DMS 273 treated with DMSO at 0.1 percent for 48 hours (cell line): ENCODE measurements around the gene RPS28.
"Not testable (repeated sequence)": the region's sequence is repeated elsewhere in the genome, so short reads cannot be mapped to it uniquely, and the experiment has no call there.

Source experiments
- DNase-seq: peaks from one replicate; lab custom pipeline; 2025; lab: John Stamatoyannopoulos, UW

Gene RPS28

GRCh38 chr19:8342684-8343482, 21.6 kb downstream of the RPS28 start, which contains the start of gene KANK3:
Gene KANK3, minus strand, starts transcription at chr19:8343262. Its CDS starts 5,434 bp downstream, at chr19:8337828.
- DNase-seq: peak; percentile 67

- no peak for DNase-seq
Observed at GRCh38 chr19:8343483-8343844, 22.2 kb downstream of the RPS28 start.

GRCh38 chr19:8349629-8350372, 28.5 kb downstream of the RPS28 start:
- not testable (repeated sequence) for DNase-seq

GRCh38 chr19:8352134-8352827, 31.0 kb downstream of the RPS28 start:
- no peak for DNase-seq

- not testable (repeated sequence) for DNase-seq
Observed at GRCh38 chr19:8352845-8353244, 31.5 kb downstream of the RPS28 start.

- no peak for DNase-seq
Observed at GRCh38 chr19:8355631-8356402, 34.5 kb downstream of the RPS28 start.

GRCh38 chr19:8357007-8357521, 35.8 kb downstream of the RPS28 start:
- no peak for DNase-seq

GRCh38 chr19:8358948-8359347, 37.7 kb downstream of the RPS28 start:
- no peak for DNase-seq

- DNase-seq: no peak
Observed at GRCh38 chr19:8360196-8360595, 38.9 kb downstream of the RPS28 start.

- peak; percentile 83 for DNase-seq
Observed at GRCh38 chr19:8361921-8362793, 40.9 kb downstream of the RPS28 start.

- no peak for DNase-seq
Observed at GRCh38 chr19:8363803-8364771, 42.8 kb downstream of the RPS28 start, which contains the start of gene ANGPTL4. Gene ANGPTL4, plus strand, starts transcription at chr19:8364155. Its CDS starts 167 bp downstream, at chr19:8364322.

GRCh38 chr19:8366121-8366581, 44.9 kb downstream of the RPS28 start:
- DNase-seq: no peak

GRCh38 chr19:8366961-8367326, 45.6 kb downstream of the RPS28 start:
- no peak for DNase-seq

GRCh38 chr19:8367327-8368001, 46.2 kb downstream of the RPS28 start:
- DNase-seq: peak; percentile 83

- no peak for DNase-seq
Observed at GRCh38 chr19:8370176-8371010, 49.1 kb downstream of the RPS28 start.

- no peak for DNase-seq
Observed at GRCh38 chr19:8371011-8371804, 49.9 kb downstream of the RPS28 start.
